ENCODE data around the gene ZNF423.

Gene ZNF423

DNA sequence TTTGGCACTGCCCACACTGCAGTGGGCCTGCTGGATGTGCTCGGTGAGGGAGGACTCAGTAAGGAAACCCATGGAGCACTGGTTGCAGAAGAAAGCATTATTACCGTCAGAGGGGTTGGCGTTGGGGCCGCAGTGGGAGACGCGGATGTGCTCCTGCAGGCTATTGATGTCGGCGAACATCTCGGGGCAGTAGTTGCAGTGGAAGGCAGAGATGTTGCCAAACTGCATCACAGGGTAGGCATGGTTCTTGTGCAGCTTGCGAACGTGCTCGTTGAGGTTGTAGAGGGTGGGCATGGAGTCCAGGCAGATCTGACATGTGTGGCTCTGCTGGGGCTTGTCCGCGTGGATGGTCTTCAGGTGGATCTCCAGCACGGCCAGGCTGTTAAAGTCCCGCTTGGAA, 218.4 kb downstream of the ZNF423 start:
- FAIRE-seq: no peak

DNA sequence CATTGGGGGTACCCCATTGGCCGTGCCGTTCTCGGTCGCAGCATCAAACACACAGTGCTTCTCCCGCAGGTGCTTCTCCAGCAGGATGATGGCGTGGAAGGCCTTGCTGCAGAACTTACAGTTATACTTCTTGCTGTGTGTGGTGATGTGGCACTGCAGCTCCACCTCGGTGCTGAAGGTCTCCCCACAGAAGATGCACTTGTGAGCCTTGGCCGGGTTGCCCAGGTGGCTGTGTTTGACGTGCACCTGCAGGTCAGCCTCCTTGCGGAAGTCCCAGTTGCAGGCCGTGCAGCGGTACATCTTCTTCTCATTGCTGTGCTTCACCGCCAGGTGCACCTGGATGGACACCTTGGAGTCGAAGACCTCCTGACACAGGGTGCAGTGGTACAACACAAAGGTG, 219.3 kb downstream of the ZNF423 start:
- no peak for FAIRE-seq

- FAIRE-seq: no peak
These were observed 220.0 kb downstream of the ZNF423 start for GRCh38 chr16:49635591-49636581.

DNA sequence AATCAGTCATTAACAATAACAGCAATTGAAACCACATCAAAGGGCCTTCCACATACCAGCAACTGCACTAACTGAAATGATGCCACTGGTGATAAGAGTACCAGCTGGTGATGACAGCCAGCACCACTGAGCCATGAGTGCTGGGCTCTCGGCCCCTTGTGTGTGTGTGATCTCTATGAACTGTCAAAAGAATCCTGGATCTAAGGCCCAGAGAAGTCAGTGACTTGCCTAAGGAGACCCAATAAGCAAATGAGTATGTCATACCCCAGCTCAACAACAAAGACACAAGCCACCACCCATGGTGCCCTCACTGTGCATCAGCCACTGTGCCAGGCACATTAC, 220.9 kb downstream of the ZNF423 start:
- FAIRE-seq: no peak

- FAIRE-seq: no peak
These were observed 221.5 kb downstream of the ZNF423 start for GRCh38 chr16:49634235-49635008.

DNA sequence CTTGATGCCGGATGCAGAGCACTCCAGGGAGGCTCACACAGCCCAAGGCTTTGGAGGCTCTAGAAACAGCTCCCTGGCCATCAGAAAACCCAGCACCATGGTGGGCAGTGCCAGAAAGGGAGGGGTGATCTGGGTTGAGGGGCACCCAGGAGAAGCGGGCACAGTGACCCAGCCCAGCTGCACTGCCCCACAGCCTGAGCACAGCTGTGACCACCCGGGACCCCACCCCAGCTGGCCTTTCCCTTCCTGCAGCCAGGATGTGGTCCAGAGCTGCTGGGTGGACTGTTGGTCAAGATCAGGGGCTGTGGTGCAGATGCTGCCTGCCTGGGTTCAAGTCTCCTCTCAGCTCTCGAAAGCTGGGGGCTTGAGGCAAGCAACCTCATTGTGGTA, 223.1 kb downstream of the ZNF423 start:
- no peak for FAIRE-seq

- no peak for FAIRE-seq
These were observed 223.7 kb downstream of the ZNF423 start for GRCh38 chr16:49632086-49632794.

DNA sequence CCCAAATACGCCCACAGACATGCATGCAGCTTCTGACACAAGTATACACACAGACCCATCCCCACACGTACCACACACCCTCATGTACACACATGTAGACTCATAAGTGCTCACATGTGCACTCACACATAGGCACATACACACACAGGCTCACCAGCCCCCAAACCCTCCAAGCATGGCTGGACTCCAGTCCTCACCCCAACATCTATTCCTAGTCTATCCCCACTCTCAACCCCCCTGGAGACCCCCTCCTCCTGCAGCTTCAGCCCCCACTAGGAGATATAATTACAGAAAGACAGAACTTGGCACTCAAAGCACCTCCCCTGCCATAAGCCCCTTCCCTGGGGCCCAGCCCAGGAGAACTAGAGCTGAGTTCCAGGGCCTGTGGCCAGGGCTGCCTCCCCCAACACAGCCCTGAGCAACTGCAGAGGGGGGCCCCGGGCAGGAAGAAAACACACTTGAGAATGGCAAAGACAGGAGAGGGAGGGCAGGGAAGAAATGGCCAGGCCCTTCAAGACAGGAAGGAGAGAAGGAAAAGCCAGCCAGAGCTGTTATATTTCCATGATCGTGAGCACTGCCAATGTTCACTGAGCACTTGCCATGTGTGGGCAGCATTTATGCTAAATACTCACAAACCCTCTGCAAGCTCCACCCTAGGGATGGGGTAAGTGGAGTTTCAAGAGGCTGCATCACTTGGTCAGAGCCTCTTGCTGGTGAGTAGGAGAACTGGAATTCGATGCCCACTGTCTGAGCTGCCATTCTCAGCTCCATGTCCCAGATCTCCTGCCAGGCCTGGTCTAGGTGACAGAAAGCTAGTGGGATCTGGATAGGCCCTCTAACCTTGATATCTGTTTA, 224.5 kb downstream of the ZNF423 start:
- FAIRE-seq: no peak

DNA sequence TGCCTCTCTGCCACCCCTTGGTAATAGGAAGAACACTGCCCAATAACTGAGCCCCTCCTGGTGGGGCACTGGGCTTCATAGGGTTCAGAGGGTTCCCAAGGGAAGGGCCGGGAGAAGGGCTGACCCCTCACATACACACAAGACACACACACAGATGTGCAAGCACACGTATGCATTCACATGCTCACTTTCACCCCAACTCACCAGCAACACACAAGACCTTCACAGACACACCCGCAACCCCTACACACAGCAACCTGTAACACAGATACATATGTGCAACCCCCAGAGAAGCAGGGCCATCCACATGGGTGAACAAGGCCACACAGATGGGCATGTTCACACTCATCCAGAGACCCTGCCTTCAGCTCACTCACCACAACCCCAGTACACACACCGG, 225.1 kb downstream of the ZNF423 start:
- FAIRE-seq: no peak

DNA sequence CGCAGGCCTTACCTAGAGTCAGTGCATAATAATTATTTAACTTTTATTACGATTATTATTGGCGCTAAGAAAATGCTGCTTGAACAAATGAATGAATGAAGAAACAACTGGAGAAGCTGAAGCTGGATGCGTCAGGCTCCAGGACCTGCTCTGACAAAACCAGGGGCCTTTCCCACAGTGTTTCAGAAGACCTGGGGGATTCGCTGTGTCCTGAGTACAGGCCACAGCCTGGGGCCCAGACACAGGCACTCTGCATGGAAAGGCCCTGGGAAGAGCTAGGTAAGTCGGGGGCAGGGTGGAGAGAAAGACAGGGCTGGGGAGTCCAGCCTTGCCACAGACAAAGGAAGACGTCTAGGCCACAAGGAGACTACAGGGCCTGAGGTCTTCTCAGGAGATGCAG, 226.1 kb downstream of the ZNF423 start:
- FAIRE-seq: no peak

- no peak for FAIRE-seq
These were observed 227.8 kb downstream of the ZNF423 start for GRCh38 chr16:49628148-49628547.

GRCh38 chr16:49625311-49626065, 230.4 kb downstream of the ZNF423 start:
- no peak for FAIRE-seq

DNA sequence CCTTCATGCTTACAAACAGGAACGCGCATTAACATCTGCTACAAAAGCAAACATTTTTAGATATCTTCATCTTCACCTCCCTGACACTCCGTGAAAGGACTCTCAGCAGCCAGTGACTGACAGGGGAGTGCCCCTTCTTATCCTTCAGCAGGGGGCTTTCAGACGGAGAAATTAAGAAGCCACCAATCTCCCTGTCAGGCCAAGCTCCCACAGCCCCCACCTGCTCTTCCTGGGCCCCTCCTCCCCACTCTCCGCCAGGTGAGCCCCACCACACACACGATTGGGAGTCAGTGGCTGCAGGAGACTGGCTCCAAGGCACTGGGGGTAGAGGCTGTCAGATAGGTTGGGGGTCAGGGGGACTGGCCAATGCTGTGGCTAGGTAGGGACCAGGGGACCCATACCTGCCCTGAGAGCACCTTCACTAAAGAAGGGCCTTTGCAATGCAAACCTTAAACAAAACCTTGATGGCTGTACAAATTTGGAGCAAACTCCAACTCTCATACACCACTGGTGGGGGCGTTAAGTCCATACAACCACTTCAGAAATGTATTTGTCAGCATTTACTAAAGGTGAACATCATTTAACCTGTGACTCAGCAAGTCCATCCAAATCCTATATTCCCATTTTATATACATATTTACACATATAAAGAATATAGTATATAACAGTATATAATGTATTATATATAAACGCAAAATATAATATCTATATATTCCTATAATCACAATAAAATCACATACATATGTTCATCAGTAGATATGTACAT, 232.2 kb downstream of the ZNF423 start:
- FAIRE-seq: no peak

GRCh38 chr16:49622421-49623402, 233.2 kb downstream of the ZNF423 start:
- FAIRE-seq: no peak

- no peak for FAIRE-seq
These were observed 233.9 kb downstream of the ZNF423 start for GRCh38 chr16:49622084-49622390.

DNA sequence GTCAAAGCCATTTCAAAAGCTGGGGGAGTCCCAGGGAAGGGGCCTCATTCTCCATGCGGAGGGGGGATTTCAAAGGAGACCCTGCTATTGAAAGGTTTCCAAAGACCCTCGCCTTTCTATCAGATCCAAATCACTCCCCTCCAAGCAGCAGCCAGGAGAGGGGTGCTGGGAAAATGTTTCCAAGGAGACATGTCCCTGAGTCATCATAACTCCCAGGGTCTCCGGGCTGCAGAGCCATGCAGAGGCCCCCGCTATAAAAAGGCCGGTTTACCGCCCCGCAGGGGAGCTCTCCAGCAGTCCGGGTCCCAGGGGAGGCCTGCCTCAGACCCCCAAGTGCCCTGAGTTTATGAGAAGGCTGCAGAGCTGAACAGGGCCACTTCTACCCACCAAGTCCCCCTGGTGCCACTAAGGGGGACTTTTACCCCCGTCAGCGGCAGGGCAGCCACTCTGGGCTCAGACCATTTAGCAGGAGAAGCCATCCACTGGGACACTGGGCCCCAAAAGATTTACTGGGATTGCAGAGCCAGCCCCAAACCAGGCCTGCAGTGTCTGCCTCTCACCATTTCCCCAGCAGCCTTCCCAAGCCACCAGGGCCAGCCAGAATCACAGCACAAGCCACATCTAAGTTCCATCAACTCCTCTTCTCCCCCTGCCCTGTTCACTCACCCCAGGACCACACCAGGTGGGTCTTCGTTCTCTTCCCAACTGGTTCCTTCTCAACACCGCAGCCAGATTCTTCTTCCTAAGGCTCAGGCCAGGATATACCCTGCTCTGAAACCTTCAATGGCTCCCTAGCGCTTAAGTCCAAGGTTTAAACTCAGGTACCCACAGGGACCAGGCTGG, 234.4 kb downstream of the ZNF423 start:
- no peak for FAIRE-seq

GRCh38 chr16:49620869-49621240, 235.1 kb downstream of the ZNF423 start:
- FAIRE-seq: no peak

DNA sequence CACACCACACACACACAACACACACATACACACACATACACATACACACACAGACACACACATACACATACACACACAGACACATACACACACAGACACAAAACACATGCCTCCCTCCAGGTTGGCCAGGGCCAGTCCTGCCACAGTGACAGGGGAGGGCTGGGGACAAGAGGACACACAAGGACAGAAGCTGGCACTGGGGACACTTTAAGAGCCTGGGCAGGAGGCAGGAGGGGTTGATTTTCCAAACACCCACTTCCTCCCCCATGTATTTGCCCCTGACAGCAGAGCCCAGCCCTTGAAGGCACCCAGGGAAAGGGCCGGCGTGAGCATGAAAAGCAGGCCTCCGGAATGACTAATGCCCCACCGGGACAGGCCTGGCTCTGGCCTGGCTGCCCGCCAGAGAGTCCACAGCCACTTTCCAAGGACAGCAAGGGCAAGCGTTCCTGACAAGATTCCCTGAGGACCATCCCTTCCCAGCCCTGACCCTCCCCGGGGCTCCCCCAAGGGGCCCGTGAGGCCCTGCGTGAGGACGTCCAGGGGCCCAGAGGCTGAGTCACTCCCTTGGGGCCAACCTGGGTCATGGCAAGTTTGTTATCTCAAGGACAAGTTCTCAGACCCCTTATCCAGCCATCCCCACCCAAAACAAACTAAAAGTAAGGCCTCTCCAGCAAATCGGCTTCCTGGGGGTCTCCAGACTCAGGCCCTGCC, 235.6 kb downstream of the ZNF423 start:
- FAIRE-seq: no peak
